ENCODE results near the gene ADIRF.
A peak's percentile ranks its signal among the peaks of the same experiment; 100 is the strongest.
"Not testable (repeated sequence)": the region's sequence is repeated elsewhere in the genome, so short reads cannot be mapped to it uniquely, and the experiment has no call there.

Gene ADIRF

GRCh38 chr10:86946213-86947155 lies 21.8 kb upstream of the ADIRF start:
- peak; percentile 41 for DNase-seq

GRCh38 chr10:86947806-86948205 lies 20.5 kb upstream of the ADIRF start:
- not testable (repeated sequence) for DNase-seq

- no peak for DNase-seq
Observed at GRCh38 chr10:86950349-86950748, 17.9 kb upstream of the ADIRF start.

- no peak for DNase-seq
Observed at GRCh38 chr10:86951184-86951761, 17.0 kb upstream of the ADIRF start.

GRCh38 chr10:86952106-86952505 lies 16.2 kb upstream of the ADIRF start:
- no peak for DNase-seq

GRCh38 chr10:86952697-86953096 lies 15.6 kb upstream of the ADIRF start:
- DNase-seq: not testable (repeated sequence)

- DNase-seq: no peak
Observed at GRCh38 chr10:86953747-86954680, 14.3 kb upstream of the ADIRF start.

- no peak for DNase-seq
Observed at GRCh38 chr10:86954681-86955500, 13.4 kb upstream of the ADIRF start.

GRCh38 chr10:86955501-86956194 lies 12.6 kb upstream of the ADIRF start:
- no peak for DNase-seq

GRCh38 chr10:86956195-86956847 lies 12.0 kb upstream of the ADIRF start:
- DNase-seq: no peak

GRCh38 chr10:86956848-86957448 lies 11.3 kb upstream of the ADIRF start:
- no peak for DNase-seq

GRCh38 chr10:86957471-86958115 lies 10.7 kb upstream of the ADIRF start, which contains the start of gene MMRN2:
Gene MMRN2 (minus strand): TSS chr10:86957615. CDS start chr10:86957541, 74 bp downstream.
- DNase-seq: no peak

GRCh38 chr10:86958116-86958900 lies 10.0 kb upstream of the ADIRF start, which contains the start of gene SNCG:
Gene SNCG (plus strand): TSS chr10:86958599. CDS start chr10:86958698, 99 bp downstream.
- DNase-seq: peak; percentile 34

GRCh38 chr10:86958901-86959736 lies 9.2 kb upstream of the ADIRF start:
- no peak for DNase-seq

- no peak for DNase-seq
Observed at GRCh38 chr10:86959737-86960002, 8.6 kb upstream of the ADIRF start.

- DNase-seq: no peak
Observed at GRCh38 chr10:86960003-86960862, 8.0 kb upstream of the ADIRF start.

- no peak for DNase-seq
Observed at GRCh38 chr10:86960863-86961434, 7.3 kb upstream of the ADIRF start.
